Superior temporal gyrus (tissue), 1 donor: ENCODE data around the gene TYW1B.
"Not testable (repeated sequence)": the region's sequence is repeated elsewhere in the genome, so short reads cannot be mapped to it uniquely, and the experiment has no call there.

ENCODE experiments used
- DNase-seq: peaks from one replicate; pipeline ENCODE4 v3.0.0-alpha.2; 2016; ENCODE audit errors: extremely low spot score

Gene TYW1B

GRCh38 chr7:72700548-72700947 lies 127.5 kb downstream of the TYW1B start:
- DNase-seq, result not testable (repeated sequence)

GRCh38 chr7:72697066-72697465 lies 130.9 kb downstream of the TYW1B start:
- DNase-seq, result not testable (repeated sequence)

DNA sequence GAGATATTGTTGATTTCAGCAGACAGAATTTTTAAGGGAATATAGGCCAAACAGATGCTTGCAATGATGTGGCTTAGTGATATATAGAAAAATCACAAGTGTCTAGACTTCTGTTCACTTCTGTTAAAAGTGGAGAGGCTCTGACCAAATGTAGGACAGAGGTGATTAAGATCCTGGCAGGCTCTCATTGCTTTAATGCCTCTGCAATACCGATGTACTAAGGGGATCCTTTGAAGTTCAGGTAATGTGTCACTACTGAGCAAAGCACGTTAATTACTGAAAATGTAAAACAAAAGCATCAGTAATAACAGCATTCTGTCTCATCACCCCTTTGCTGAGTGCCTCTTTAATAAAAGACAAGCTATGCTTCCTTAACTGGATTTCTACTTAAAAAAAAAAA lies 131.4 kb downstream of the TYW1B start:
- DNase-seq, result not testable (repeated sequence)

GRCh38 chr7:72695482-72695881 lies 132.5 kb downstream of the TYW1B start:
- DNase-seq, result not testable (repeated sequence)

DNA sequence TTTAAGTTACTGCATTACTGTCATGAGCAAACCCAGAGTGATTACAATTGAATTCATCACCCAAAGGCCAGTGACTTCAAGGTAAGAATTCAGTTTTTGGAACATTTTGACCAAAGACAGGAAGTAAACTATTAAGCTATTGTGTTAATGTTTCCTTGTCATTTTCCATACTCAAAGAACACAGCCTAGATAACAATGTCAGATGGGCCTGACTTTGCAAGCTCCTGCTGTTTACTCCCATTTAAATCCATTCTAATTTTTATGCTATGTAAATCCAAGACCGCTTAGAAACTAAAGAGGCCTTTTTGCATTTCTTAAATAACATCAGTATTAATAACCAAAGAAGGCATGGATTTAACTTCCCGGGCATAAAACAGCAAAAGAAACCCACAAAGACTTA lies 136.6 kb downstream of the TYW1B start:
- not testable (repeated sequence) for DNase-seq

GRCh38 chr7:72690177-72690576 lies 137.8 kb downstream of the TYW1B start:
- DNase-seq, result not testable (repeated sequence)

- DNase-seq, result not testable (repeated sequence)
Observed at GRCh38 chr7:72689344-72689743, 138.7 kb downstream of the TYW1B start.

DNA sequence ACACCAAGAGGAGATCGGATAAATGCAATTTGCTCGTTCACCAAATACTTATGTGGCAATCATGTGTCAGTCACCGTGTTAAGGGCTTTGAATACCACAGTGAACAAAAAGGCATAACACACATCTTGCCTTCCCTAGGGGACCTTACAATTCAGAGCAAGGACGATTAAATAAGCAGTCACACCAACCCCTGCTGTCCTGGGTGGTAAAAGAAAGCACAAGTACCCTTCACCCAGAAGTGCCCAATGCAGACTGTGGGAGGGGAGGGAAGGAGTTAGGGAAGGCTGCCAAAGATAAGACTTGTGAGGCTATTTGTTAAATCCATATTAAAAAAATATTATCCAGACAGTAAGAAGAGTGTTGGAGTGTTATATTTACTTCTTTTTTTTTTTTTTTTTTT lies 146.8 kb downstream of the TYW1B start:
- not testable (repeated sequence) for DNase-seq

DNA sequence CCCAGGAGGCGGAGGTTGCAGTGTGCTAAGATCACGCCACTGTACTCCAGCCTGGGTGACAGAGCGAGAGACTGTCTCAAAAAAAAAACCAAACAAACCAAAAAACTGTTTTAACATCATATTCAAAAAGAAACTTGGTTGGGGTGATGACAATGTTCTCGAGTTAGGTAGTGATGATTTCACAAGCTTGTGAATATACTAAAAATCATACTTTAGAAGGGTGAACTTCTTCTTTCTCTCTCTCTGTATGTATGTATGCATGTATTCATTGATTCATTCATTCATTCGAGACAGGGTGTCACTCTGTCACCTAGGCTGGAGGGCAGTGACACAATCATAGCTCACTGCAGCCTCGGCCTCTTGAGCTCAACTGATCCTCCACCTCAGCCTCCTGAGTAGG lies 151.1 kb downstream of the TYW1B start:
- not testable (repeated sequence) for DNase-seq

- not testable (repeated sequence) for DNase-seq
Observed at GRCh38 chr7:72676086-72676690, 151.8 kb downstream of the TYW1B start.

GRCh38 chr7:72675686-72676085 lies 152.3 kb downstream of the TYW1B start:
- DNase-seq, result not testable (repeated sequence)

DNA sequence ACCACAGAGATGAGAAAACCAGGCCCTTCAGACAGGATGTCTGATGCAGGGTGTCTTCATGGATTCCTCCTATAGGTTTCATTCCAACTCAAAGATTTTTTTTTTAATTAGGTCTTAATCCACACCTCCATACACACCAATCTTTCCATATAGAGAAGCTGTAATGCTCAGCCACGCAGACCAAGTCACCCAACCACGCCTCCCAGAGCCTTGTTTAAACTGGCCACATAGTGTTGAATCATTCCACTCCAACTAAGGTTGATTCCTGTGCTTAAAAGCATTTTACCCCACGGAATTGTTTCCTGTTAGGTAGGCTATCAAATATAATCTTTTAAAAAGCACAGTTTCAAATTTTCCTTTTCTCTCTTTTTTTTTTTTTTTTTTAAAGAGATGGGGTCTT lies 153.6 kb downstream of the TYW1B start:
- no peak for DNase-seq

GRCh38 chr7:72670850-72671249 lies 157.2 kb downstream of the TYW1B start:
- not testable (repeated sequence) for DNase-seq

- DNase-seq, result not testable (repeated sequence)
Observed at GRCh38 chr7:72668435-72668834, 159.6 kb downstream of the TYW1B start.

DNA sequence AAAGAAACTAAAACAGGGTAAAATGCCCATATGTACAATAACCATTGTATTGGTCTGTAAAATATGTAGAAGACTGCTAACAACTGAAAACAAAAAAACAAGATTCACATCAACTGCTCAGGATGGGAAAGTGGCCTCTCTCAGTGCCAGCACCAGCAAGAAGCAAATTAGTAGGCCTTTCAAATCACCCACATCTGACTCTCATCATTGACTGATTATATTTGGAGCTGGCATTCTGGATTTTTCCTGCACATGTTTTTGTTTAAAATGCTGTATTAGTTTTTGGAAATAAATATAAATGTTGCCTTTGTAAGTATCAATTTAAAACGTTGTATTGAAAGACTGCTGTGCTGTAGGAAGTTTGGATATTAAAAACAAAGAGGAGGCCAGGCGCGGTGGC lies 161.0 kb downstream of the TYW1B start:
- DNase-seq, result not testable (repeated sequence)

DNA sequence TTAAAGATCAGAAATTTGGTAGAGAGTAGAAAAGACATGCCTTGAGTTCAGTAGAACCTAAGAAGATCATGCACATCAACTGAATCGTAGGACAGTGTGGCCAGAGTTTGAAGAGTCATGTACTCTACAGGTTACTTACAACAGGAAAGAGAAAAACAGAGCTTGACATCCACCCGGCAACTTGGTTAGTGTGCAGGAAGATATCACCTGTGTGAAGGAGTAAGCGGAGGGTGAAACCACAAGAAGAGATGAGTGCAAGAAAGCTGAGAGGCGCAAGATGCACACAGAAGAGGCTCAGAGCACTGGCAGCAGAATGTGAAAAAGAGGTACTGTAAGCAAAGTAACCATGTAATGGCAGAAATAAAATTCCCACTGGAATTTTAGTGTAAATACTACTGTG lies 179.4 kb downstream of the TYW1B start:
- not testable (repeated sequence) for DNase-seq

- DNase-seq, result not testable (repeated sequence)
Observed at GRCh38 chr7:72643708-72644107, 184.3 kb downstream of the TYW1B start.

GRCh38 chr7:72641485-72642248 lies 186.3 kb downstream of the TYW1B start:
- not testable (repeated sequence) for DNase-seq

GRCh38 chr7:72640740-72641139 lies 187.3 kb downstream of the TYW1B start:
- not testable (repeated sequence) for DNase-seq

DNA sequence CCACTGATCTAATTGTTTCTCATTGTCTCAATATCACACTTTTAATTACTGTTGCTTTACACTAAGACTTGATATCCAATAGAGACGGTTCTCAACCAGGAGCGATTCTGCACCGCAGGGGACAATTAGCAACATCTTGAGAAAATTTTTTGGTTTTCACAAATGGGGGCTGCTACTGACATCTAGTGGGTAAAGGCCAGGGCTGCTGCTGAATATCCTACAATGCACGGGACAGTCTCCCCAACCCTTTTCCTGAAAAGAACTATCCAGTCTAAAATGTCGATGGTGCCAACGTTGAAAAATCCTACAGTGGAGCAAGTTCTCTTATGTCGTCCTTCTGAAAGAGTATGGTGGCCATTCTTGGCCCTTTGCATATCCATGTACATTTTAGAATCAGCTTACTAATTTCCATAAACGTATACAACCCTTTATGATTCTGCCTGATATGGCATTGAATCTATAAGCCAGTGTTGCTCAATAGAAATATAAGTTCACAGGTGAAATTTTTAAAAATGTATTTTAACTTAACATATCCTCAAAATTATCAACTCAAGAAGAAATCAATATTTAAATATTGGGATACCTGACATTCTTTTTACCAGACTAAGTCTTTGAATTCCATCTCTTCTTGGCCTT lies 192.6 kb downstream of the TYW1B start:
- not testable (repeated sequence) for DNase-seq

GRCh38 chr7:72632765-72633292 lies 195.2 kb downstream of the TYW1B start:
- not testable (repeated sequence) for DNase-seq

GRCh38 chr7:72628375-72628774 lies 199.6 kb downstream of the TYW1B start:
- DNase-seq, result not testable (repeated sequence)
